SKM-1 (cell line): ENCODE data around the gene MAGI1.

Experiments
- DNase-seq: peaks from one replicate; lab custom pipeline; 2025; ENCODE audit not compliant: unreplicated experiment; lab: John Stamatoyannopoulos, UW

Gene MAGI1

DNA sequence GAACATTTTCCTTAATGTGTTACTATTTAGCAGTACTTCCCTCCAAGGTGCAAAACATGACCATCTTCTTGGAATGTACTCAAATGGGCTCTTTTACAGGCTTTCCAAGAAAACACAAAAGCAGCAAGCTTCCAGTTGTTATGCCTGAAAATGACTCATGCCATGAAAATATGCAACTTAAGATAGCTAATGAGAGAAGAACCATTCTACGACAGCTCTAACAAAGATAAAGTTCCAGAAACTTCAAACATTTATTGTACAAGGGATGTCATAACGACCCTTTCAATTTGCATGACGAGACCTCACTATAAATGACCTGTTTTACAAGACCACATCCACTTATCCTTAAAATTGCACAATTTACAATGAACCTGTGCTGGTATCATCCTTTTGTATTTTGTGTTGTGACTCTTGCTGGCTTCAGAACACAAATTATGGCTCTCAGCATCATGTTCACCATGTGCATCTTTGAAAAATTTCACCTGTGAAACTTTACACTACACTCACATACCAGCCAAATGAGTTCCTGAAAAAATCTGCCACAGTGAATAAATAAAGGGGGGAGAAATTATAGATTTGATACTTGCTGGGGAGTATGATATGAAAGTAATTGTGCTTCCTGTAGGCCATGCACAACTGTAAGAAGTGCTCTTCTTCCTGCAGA is 433.7 kb downstream of the MAGI1 start:
- no peak for DNase-seq

DNA sequence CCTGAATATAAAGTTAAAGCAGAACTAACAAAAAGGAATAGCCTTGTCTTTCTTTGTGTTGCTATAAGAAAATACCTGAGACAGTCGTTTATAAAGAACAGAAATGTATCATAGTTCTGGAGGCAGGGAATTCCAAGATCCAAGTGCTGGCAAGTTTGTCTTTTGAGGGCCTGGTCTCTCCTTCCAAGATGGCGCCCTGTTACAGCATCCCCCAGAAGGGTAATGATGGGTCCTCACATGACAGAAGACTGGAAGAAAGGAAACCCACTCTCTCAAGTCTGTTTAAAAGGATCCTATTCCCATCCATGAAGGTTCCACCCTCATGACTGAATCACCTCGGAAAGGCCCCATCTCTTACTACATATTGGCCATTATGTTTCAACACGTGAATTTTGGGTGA is 435.1 kb downstream of the MAGI1 start:
- DNase-seq: no peak

DNA sequence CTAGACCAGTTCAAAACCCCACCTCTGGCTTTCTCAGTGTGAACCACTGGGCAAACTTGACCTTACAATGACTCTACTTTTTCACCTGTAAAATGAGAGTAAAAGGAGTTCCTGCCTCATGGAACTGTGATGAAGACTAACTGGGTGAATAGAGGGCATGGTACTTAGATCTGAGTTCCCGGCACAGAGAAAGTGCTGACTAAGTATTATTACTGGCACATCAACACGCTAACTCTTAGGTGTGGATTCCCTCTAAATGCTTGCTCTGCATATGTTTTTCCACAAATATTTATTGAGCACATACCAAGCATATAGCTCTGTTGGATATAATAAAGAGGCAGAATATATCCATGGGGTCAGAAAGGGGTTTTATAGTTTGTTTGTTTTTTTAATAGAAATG is 437.8 kb downstream of the MAGI1 start:
- DNase-seq: no peak

DNA sequence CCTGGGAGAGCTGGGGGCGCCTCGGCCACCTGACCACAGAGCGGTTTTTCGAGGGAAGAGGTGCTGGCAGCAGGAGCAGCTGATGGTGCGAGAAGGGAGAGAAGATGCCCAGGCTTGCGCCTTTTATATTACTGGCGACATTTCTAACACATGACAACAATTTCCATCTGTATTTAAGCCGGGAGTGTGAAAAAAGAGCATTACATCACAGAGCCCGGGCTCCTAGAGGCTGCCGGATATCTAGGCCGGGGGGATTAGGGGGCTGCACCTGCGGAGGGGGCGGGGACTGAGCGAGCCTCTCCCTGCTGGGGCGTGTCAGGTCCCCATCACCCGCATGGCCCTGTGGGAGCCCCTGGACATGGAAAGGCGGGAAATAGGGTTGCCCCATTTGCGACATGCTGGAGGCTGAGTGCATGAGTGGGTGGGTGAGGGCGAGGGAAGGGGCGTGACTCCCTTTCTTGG is 440.7 kb downstream of the MAGI1 start:
- DNase-seq: no peak

DNA sequence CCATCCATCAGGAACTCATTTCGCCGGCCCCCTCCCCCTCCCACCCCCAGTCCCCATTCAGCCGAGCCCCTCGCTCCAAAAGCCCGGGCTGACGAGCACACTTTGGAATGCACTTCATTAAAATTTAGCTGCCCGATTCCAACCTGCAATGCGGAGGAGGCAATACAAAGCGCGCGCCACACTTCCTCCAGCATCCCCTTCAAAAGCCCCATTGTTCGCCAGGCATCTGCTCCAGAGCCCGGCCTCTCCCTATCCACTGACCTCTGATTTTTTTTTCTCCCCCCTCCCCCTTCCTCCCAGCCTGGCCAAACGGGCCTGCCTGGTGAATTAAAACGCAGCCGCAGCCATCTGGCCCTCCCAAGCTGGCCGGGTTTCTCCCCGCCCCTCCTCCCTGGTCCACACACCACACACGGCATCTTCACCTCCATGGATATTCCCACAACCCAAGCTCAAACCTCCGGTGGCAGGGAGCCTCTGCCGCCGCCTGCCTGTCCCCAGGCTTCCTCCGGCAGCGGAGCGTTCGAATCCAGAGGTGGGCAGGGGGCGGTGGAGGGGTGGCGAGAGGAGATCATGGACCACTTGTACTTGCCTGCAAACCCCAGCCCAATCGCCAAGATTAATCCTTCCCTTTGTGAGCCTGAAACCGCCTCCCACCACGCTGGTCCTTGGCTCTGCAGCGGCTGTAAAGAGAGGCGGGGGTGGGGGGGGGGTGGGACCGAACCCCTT is 441.3 kb downstream of the MAGI1 start:
- DNase-seq: no peak

DNA sequence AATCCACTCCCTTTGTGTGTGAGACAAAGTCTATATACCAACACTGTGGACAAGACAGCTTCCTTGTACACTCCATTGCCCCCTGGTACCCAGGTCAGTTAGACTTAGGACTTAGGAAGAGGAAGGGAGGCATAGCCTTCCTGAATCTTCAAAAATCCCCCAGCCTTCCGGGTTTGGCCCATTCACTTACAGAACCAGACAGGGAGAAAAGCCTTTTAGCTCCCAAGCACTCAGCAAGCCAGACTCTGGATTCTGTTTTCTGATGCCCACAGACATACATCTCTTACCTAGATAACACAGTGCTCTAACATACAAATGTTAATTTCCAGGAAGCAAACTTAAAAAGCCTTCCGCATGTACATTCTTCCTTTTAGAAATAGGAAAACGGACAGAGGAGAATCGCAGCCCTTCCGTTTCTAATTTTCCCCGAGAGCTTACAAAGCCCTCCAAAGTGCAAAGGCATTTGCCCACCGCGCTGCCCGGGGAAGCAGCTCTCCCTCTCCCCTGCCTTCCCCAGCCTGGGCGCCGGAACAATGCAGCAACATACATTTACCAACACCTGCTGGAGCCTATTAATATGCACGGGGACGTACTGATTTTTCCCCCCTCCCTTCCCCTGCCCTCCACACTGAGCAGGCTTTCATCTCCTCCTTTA is 442.0 kb downstream of the MAGI1 start:
- no peak for DNase-seq

DNA sequence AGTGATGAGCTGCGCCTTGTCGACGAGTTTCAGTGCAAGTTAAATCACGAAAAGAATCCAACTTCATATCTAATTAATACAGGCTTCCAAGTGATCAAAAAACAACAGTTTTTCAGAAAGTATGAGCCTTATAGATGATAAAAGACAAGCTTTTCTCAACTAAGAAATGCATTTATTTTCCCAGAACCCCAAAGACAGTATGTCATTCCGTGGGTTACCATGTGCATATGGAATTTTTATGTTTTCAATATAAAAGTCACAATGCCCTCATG is 442.8 kb downstream of the MAGI1 start:
- no peak for DNase-seq

DNA sequence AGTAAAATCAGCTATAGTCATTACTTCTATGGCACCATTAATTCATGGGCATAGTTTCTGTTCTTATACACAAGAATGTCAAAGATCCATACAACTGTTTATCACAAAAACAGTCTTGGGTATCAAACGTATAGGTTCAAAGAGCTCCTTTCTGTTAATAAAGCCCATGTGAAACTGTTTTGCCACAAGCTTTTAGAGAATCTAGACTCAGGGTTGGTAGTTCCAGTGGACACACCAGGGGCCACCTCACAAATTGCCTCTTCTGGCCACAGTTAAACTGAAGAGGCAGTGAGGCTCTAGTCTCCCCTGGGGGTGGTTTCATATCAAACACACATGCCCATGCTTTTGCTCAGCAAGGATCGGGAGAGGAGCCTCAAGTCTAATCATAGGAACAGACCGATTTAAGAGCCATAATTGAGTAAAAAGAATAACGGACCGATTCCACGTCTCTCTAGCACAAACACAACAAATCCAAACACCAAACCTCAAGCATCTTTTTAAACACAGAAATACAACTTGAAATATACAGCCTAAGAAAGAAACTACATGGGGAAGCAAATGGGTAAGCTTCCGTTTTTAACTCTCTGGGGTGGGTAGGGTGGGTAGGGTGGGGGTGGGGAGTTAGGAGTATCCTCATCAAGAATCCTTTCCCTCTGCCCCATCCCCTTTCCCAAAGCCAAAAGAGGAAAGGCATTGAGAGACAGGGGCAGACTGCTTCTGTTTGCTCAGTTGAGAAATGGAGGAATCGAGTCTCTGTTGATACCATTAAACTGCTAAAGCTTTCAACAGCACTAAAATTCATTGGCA is 443.3 kb downstream of the MAGI1 start:
- DNase-seq: no peak

DNA sequence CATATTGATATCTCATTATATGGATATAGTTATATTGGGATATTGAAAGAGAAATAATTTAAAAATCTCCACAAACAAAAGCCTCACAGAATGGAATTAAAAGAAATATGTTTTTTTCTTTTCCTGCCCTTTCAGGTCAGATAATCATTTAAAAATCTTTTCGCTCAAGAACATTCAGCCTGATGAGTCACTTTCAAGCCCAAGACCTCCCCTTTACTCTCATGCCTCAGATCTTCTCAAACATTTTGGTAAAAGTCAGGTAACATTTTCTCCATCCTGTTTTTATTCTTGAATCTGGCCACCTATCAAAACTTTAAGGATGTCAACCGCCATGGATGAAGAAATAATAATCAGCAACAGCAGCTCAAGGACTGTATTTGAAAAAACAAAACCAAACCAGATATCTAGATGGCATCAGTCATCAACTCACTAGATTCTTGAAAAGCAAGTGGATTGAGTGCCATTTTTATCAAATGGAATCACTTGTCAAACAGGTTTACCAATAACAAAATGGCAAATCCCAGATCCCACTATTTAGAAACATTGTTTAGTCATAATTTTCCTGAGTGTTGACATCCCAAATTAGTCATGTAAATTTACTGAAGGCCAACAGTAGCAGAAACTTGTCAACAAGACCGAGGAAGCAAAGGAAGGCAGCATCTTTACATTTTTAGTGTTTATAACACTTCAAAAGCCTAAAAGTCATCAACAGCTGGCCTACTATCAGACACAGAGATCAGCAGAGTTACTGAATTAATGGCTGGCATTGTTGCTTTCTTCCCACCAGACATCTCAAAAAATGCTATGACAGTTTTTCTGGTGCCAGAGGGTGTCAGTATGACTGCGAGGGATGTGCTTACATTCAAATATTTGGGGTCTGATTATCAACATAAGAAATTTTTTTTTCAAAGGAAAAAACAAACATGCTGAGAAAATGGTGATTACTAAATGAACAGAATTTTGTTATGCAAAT is 444.7 kb downstream of the MAGI1 start:
- no peak for DNase-seq

DNA sequence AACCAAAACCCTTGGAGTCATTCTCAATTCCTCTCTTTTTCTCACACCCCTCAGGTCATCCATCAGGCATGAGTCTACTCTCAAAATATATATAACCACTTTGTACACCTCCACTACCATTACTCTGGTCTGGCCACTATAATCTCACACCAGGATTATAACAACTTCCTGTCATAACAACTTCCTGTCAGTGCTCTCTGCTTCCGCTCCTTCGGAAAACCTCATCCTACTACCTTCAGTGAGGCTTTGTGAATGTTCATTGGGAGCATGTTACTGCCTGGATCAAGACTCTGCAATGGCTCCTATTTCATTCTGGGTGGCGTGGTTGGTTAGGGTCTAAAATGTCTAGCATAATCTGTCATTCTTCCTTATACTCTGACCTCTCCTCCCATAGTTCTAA is 447.4 kb downstream of the MAGI1 start:
- DNase-seq: no peak

DNA sequence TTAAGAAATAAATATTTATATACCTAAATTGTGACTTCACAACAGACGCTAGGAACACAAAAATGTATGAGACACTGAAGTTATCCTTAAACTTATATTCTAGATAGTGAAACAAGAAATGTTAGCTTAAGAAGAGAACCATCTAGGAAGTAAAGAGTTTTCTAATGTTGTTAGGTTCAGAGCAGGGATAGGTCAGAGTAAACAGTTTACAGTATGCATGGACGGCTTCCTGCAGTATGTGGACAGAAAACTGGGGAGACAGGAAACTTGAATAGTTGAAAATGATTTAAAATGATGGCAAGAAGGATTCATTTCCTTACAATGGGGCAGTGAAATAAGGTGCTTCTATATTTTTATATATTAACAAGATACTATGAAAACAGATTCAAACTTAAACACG is 449.8 kb downstream of the MAGI1 start:
- no peak for DNase-seq

DNA sequence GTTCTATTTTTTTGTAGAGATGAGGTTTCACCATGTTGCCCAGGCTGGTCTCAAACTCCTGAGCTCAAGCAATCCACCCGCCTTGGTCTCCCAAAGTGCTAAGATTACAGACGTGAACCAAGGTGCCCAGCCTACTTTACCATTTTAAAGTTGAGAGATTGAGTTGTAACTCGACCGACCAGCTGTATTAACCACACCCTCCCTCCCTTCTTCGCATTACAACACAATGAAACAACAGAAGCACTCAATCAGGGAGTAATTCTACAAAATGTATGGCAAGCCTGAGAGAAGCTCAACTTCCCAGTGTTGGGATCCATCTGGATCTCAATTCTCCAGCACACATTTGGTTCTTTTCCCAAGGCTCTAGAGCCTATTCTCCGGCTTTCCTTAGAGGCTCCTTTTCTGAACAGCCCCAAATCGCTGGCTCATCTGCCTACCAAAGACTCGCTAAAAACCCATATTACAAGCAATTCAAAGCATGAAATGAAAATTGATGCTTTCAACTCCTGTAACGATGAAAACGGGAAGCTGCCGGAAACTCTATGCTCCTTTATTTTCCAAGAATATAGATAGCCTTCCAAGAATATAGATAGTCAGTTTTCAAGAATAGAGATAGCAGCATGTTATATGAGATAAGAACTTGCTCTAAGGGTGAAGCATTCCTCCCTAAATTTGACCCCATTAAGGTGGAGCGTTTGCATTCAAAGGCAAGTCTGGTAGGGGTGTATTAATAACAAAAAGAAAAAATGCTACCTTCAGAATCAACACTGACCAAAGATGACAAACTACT is 450.9 kb downstream of the MAGI1 start:
- no peak for DNase-seq

DNA sequence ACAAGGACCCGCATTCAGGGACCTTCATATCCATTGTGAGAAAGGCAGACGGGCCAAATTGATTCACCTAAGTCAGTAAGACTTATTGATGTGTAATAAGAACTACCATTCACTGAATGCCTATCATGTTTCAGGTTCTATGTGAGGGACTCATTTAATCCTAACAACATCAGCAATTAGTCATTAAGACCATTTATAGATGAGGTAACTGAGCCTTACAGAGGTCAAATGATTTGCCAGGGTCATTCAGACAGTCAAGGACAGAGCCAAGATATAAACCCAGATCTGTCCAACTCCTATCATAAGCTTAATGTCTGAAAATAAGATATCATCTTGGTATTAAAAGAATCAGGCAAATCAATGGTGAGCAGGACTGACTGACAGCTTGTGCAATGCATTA is 453.8 kb downstream of the MAGI1 start:
- no peak for DNase-seq

DNA sequence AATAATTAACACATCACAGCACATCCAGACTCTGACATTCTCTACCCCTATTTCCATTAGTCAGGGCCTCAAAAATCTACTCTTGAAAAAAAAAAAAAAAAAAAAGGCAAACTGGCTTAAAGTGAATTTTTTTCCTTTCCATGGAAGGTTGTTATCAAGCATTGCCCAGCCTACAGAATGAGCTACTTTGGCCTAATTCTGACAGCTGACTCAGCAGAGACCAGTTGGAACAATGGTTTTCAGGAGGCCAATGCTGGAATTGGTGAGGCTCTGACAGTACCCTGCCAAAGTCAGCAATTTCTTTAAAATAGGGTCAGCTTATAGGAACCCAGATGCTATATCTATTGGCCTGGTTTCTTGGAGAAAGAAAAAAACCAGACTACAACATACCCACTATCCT is 454.7 kb downstream of the MAGI1 start:
- DNase-seq: no peak

DNA sequence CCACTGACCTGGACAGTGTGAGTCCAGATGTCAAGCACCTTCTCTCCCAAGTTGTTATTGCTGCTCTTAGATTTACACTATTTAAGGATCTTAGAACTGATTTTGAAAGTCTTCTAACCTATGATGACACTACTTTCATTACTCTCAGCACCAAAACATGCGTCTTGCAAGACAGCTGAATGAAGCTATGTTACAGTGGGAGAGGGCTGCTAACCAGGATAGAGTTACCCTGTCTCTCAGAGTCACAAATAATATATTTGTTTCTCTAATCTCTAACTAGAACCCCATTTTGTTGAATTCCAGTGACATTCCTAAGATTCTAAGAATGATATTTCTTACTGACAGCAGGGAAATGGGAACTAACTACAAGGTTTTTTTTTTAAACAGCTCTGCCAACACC is 455.5 kb downstream of the MAGI1 start:
- no peak for DNase-seq

DNA sequence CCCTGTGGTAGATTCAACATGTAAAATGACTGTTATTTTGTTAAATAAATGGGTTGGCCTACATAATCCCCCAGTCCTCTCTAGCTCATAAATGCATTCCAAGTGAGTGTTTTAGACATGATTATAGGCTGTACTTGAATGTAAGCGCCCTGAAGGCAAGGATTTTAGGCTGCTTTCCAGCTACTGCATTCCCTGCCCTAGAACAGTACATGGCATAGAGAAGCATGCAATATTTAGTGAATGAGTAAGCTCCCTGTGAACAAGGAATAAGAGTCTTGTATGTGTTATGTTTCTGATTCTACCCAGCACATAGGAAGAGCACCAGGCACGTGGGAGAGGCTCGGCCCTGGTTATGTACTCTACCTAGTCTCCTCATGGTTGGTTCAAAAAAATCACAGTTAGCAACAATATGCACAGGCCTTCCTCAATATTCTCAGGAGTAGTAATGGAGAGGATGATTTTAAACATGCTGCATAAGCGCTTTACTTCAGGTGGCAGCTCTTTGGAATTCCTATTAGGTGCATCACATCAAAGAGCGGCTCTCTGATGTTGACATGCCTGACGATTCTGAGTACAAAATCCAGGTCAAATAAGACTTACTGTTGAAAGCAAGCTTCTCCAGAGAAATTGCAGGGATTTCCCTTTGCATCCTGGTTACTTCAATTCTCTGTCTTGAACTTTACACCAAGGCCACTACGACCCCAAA is 456.6 kb downstream of the MAGI1 start:
- no peak for DNase-seq

DNA sequence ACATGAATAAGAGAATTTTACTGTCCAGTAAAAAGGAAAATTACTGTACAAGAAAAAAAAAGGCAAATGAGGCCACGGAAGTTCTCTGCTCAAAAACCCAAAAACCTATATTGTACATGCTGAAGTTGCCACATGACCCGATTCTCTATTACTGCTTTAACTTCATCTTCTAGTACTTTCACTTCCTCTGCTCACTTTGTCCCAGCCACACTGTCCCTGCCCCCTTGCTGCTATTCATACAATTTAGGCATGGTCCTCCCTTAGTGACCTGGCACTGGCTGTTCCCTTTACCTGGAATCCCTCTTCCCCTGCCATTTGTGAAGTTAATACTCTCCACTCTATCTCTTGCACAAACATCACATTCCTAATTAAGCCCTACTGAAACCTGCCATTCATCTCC is 457.4 kb downstream of the MAGI1 start:
- DNase-seq: no peak

DNA sequence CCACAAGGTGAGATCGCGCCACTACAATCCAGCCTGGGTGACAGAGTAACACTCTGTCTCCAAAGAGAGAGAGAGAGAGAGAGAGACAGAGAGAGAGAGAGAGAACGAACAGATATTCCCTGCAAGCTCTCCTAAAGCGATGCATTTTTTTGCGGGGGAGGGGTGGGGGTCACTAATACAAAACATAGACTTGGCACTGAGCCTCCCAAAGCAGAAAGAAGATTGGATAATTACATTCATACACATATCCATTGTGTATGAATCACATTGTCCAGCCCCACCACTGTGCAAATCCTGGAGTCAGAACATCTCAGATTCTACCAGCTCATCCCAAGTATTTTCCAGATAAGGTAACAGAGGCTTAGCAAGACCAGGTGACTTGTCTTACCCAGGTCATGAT is 459.9 kb downstream of the MAGI1 start:
- no peak for DNase-seq

DNA sequence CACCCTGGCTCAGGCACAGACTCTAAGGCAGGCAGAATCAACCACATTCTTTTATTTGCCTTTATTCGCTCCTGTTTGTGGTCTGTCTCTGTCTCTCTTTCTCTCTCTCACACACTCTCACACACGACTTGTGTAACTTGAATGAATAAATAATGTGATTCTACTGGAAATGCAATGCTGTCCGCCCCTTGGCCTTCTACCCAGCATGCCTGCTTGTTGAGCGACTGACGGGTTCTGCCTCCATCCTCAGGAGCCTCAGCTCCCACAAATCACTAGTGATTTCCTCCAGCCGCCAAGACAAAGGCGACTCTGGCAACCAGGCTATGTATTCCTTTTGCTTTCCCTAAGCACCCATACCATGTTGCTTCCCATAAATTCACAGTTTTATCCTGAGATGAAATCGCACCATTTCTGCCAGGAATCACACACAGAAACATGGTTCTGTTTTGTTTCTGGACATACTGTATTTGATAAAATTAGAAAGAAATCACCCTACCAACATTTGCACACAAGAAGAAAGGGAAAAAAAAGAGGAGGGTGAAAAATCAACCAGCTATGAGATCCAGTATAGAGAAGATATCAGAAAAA is 460.8 kb downstream of the MAGI1 start:
- DNase-seq: no peak
